Esophagus muscularis mucosa (tissue), 3 donors: ENCODE measurements around the gene EEPD1.

Experiments used
- CTCF ChIP-seq, 3 experiments: fragments of 200-600 bp in 2 of 3; fragments of 450-650 bp in 1 of 3; sonication (generic) in 2 of 3; IDR thresholded peaks; one replicate each; pipeline ENCODE4 v1.5.1; 2017 to 2019; ENCODE audit warnings: antibody characterized with exemption in 3 of 3, mild to moderate bottlenecking in 2 of 3, moderate library complexity in 1 of 3
- POLR2AphosphoS5 ChIP-seq, 2 donors: sonication (generic); formaldehyde crosslinking; IDR thresholded peaks; one replicate each; pipeline ENCODE4 v1.6.1; 2017; ENCODE audit warnings: antibody characterized with exemption in 2 of 2

GRCh38 chr7:36217211-36217960 is 64.3 kb downstream of the EEPD1 start:
- TF ChIP-seq CTCF (IDR thresholded peaks at IDR 0.05) (no peak), POLR2AphosphoS5 (IDR thresholded peaks at IDR 0.05) (no peak)
